ENCODE data around the gene UNK.

UNK gene

DNA sequence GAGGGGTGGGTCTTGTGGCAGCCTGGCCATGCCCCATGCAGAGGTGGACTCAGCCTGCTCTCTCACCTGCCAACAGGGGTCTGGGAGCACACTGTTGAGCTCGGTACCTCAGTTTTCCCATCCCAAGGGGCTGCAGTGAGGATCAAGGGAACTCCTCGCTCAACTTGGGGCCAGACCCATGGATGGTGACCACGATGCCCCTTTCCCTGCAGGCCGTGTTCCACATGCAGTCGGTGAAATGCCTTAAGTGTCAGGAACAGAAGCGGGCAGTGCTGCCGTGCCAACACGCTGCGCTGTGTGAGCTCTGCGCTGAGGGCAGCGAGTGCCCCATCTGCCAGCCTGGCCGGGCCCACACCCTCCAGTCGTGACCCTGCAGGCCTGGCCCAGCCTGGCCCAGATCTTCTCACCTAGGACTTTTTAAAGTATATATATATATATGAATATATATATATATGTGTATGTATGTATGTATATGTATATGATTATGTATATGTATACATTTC lies 39.5 kb downstream of the UNK start:
- no peak for DNase-seq

DNA sequence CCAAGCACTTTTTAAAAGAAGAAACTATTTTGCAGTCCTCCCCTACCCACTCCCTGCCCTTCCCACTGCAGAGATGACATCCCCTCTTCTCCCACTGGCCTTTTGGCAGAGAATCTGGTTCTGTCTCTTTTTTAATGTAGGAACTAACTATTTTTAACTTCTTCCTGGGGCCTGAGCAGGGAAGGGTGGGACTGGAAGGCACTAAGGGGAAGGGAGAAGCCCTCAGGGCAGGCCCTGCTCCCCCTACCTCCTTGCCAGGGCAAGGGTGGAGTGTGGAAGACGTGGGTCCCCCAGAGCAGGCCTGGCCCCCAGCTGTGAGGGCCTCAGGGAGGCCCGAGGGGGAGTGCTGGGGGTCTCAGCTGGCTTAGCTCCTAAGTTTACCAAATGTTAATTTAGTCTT lies 40.1 kb downstream of the UNK start:
- DNase-seq, result no peak

DNA sequence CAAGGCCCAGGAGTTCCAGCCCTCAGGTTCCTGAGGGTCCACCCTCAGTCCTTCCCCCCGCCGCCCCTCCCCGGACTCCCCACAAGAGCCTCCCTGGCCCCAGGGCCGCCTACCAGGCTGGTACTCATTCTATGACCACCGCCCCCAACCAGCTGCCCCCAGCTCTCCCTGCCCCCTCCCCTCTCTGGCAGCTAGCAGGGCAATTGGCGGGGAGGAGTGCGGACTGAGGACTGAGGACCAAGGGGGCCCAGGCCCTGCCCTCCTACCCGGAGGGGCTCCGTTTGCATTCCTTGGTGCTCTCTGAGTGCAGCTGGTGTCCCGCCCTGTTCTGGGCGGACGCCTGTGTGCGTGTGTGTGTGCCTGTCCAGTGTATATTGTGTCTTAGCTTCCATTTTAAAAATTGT lies 40.5 kb downstream of the UNK start:
- DNase-seq, result no peak

- no peak for DNase-seq
Observed at GRCh38 chr17:75825748-75826370, 41.3 kb downstream of the UNK start.

DNA sequence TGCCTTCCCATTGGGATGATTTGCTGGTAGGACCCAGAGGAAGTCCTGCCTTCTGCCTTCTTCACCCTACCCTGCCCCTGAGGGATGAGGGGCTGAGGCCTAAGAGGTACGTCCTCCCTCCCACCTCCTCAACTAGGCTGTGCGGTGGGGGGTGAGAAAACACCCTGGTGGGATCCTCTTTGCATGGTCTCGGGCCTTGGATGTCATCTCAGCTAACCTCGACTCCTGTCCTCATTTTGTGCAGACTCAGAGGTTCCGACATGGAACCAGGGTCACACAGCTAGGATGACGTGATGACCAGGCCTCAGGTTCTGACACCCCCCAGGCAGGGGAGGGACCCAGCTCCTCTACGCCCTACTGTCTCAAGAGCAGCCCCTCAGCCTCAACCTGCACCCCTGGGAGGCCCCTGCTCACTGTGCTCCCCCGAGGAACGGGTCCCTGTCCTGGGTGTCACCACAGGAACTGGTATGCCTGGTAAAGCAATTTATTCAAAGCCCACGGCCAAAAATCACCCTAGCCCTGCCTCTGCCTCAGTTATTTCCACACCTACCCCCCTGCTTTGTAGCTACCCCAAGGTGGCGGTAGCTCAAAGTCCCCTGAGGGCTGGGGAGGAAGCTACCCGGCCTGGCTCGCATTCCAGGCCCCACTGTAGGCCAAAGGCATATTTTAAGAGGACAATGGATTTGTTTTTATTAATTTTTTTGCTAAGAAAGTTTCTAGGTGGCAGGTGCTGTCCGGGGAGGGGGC lies 42.1 kb downstream of the UNK start:
- DNase-seq, result no peak

DNA sequence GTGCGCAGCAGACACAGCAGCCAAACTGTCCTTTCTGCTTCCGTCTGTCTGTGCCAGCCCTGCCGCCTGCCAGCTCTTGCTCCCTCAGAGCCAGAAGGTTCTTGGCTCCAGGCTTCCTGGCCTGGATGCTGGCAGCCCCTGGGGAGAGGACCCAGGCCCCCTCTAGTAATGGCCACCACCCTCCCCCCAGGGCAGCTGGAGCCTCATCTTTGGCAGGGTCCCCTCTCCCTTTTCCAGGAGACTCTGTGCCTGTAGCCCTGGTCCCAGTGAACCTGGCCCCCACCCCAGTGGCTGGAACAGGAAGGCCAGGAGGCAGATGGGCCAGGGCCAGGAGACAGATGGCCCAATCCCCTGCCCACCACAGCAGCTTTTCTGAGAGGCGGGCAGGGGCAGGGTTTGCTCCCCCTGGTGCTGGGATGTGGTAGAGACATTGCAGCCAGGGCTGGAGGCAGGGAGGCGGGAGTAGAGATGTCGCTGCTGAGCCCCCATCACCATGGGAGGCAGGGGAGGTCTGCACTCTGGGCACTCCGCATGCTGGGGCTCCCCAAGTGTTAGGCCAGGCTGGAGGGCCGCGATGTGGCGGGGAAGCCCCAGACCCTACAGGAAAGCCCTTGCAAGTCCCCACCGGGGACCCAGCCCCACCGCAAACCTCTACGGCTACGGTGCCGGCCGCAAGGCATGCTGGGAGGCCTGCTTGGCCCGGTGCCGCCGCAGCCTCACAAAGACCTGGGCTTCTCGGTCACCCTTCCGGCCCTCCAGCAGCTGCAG lies 42.9 kb downstream of the UNK start:
- peak; percentile 92 for DNase-seq

DNA sequence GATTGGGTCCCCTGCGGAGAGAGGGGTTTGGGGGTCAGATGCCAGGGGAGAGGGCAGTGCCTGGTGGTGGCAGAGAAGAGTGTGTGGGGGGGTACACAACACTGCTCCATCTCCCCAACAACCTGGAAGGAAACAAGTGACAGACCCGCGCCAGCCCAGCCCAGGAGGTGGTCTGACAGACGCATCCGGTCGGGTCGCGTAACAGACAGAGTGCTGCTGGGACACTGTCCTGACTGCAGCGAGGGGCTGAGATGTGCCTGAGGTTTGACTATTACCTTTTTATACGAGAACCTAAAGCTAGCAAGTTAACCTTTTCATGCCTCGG lies 43.4 kb downstream of the UNK start:
- no peak for DNase-seq

- DNase-seq, result no peak
Observed at GRCh38 chr17:75828741-75829140, 44.1 kb downstream of the UNK start.

DNA sequence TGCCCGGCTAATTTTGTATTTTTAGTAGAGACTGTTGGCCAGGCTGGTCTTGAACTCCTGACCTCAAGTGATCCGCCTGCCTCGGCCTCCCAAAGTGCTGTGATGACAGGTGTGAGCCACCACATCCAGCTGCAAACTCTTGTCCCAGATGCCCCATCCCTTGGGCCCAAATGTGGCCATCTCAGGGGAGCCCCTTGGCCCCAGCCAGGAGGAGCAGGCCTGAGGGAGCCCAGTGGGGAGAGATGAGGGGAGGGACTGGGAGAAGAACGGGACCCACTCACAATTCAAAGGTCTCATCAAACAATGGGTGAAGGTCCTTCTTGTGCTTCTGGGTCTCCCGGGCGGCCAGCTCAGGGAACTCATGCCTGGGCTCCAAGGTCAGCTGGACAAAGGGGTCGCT lies 45.1 kb downstream of the UNK start:
- no peak for DNase-seq

DNA sequence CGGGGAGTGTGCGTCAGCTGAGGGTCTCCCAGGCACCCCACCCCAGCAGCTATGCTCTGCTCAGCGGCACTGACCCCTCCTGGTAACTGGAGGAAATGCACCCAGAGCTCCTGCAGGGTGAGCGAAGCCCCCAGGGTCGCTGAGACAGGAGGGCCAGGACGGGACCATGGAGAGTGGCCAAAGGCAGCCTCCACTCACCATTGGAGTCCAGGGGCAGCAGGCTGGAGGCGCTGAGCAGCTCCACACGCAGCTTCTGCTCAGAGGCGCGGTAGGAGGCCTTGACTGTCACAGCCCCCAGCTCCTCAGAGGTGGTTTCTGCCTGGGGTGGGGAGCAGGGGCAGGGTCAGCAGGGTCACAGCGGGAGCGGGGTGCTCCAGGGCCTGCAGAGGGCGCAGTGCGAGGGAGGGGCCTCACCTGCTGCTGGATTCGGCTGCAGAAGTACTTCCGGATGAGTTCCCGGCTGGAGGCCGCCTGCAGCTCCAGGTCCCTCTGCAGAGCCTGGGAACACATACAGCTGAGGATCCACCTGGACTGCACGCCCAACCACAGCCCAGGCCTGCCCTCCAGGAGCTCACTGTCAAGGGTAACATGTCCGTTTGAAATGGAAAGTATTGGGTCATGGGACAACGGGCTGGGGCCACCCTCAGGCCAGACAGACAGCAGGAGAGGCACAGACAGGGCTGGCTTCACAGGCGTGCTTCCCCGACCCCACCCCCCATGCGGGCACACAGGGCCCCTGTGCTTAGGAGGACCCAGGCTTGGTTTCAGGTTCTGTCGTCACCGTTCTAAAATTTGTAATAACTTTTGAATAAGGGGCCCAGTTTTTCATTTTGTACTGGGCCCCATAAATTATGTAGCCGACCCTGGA lies 45.8 kb downstream of the UNK start:
- no peak for DNase-seq

GRCh38 chr17:75831032-75831571 lies 46.5 kb downstream of the UNK start:
- DNase-seq, result no peak

DNA sequence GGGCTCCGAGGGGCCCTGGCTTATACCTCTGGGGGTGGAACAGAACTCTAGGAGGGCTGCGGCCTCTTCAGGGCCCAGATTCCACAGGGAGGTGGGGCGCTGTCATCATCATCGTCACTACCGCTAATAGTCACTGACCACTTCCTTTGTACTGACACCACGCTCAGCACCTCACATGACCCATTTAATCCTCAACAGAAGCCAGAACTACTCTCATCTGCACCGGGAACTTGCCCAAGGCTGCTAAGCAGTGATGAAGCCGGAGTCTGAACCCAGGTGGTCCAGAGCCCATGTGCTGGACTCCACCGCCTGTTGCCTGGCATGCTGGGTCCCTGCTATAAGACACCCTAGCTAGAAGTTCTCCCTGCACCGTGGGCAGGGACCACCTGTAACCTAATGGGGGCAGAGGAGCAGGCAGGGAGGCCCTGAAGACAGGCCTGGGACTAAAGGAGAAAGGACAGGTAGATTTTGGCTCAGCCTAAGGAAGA lies 47.6 kb downstream of the UNK start:
- DNase-seq, result no peak

- no peak for DNase-seq
Observed at GRCh38 chr17:75832652-75833400, 48.2 kb downstream of the UNK start.

GRCh38 chr17:75834279-75834920 lies 49.8 kb downstream of the UNK start:
- DNase-seq, result no peak

DNA sequence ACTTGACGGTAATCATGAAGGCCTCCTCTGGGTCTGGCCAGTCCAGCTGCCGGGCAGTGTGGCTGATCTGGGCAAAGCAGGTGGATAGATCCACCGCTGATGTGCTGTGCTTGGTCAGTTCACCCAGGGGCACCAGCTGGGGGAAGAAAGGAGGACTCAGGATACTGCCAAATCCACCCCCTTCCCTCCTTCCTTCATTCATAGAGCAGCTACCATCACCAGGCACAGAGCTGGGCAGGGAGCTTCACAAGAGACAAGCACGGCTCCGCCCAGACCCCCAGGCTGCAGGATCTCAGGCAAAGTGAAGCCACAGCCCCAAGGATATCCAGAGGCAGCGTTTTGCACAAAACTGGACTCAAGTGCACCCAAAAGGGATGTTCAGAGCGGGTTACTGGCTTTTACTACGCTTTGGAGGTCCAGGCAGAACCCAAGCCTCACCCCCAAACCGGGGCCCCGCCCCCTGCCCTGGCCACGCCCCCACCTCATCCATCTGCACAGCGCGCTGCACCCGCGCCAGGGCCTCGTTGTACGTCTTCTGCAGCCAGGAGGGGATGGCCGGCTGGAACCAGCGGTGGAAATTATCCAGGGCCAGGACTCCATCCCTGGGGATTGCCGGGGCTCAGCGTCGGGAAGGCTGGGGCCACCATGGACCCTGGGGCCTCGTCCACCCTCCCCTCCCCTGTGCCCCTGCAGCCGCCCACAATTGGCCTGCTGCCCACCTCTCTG lies 50.5 kb downstream of the UNK start:
- no peak for DNase-seq

DNA sequence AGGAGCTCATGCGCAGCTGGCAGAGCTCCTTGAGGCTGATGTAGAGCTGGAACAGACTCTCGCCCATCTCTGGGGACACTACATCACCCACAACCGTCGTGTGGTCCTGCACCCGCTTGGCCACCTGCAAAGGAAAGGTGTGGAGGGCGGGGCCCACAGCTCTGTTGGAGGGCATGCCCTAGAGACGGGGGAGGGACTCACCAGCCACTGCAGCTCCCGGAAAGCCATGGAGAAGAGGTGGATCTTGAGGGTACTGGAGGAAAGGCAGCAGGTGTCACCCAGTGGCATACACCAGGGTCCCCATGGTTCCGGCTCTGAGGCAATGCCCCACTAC lies 51.0 kb downstream of the UNK start:
- DNase-seq, result no peak

DNA sequence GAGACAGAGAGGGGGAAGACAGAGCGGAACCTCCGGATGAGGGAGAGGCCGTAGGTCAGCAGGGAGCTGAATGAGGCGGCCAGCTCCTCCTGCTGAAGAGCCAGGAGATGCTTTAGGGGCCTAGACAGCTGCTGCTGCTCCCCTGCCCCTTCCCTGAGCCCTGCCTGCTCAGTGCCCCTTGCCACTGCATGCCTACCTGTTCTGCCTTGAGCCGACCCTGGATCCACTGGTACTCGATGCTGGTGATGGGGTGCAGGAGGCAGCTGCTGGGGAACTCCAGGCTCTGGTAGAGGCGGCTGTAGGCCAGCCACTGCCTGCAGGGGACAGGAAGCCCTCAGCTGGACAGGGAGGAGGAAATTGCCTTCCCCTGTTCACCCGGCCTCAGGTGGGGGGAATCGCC lies 52.0 kb downstream of the UNK start:
- DNase-seq, result no peak

- no peak for DNase-seq
Observed at GRCh38 chr17:75837899-75838298, 53.3 kb downstream of the UNK start.

DNA sequence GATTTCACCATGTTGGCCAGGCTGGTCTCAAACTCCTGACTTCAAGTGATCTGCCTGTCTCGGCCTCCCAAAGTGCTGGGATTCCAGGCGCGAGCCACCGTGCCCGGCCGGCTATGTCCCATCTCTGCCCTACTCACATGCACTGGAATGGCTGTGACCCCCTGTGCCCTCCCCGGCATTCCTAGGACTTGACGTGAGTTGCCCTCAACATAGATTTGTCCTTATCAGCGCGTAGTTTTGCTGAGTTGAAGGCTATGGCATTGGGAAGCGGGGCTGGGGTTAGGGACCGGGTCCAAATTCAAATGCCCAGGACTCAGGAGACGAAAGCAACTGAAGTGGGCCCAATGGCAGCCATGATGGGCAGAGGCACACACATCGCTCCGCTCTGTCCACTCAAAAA lies 53.8 kb downstream of the UNK start:
- DNase-seq, result no peak

DNA sequence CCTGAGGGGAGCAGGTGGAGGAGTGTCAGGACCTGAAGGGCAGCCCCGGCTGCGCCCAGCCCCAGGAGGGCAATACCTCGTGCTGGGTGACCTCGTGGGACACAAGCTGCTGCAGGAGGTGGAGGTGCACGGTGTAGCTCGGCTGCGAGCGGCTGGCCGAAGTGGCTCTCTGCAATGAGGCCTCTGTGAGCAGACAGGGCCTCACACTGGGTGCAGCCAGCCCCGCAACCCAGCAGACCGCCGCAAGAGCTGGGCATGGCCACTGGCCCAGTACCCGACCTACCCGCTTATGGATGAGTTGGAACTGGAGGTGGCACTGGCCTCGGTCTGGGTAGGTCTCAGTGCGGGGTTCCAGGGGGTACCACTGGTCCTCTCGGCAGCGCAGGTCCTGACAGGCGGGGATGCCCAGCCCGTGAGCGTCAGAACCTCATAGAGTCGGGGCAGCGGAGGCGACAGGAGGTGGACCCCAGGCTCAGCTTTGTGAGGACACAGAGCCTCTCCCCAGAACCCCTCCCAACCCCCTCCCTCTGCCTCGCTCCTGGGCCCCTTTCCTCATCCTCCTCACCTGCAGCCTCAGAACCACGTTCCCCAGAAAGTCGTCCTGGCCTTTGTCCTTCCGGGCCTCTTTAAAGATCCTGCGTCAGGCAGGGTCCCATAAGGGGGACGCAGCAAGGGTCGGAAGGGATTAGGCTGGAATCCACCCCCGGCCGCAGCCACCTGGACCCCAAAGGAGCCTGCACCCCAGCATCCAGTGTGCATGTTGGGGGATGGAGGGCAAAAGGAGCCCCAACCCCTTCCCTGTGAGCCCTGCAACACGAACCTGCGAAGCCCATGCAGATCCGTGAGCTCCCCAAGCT lies 55.6 kb downstream of the UNK start:
- no peak for DNase-seq

Data from DMS 273 treated with DMSO at 0.1 percent for 48 hours (cell line).